ENCODE measurements around the gene CLCNKA.

- TF ChIP-seq CTCF (IDR thresholded peaks at IDR 0.05; ENCODE audit: low read length) = no peak
- no peak for TF ChIP-seq EZH2 (IDR thresholded peaks at IDR 0.05; ENCODE audit: borderline replicate concordance, low read length)
These were observed 42.9 kb downstream of the CLCNKA start for GRCh38 chr1:16064536-16065268.

Data from OCI-LY1 (cell line).